ENCODE data around the gene NHLH2. TPM values are rescaled to one million over a fixed set of nuclear protein-coding genes. Genes with fewer than 3 reads are reported as not detected.

NHLH2 gene
- total and polyA plus RNA-seq, 8 donors = 0.03 to 0.12 (median 0.06) TPM; not detected in 5

DNA sequence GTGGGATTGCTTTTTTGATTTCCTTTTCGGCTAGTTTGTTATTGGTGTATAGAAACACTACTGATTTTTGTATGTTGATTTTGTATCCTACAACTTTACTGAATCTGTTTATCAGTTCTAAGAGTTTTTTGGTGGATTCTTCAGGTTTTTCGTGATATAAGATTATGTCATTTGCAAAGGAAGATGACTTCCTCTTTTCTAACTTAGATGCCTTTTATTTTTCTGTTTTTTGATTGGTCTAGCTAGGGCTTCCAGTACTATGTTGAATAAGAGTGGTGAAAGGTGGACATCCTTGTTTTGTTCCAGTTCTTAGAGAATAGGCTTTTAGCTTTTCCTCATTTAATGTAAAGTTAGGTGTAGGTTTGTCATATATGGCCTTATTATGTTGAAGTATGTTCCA is 13.1 kb upstream of the NHLH2 start:
- DNase-seq (no peak), ATAC-seq (no peak), FAIRE-seq (no peak)
- TF ChIP-seq, protein P1, sequence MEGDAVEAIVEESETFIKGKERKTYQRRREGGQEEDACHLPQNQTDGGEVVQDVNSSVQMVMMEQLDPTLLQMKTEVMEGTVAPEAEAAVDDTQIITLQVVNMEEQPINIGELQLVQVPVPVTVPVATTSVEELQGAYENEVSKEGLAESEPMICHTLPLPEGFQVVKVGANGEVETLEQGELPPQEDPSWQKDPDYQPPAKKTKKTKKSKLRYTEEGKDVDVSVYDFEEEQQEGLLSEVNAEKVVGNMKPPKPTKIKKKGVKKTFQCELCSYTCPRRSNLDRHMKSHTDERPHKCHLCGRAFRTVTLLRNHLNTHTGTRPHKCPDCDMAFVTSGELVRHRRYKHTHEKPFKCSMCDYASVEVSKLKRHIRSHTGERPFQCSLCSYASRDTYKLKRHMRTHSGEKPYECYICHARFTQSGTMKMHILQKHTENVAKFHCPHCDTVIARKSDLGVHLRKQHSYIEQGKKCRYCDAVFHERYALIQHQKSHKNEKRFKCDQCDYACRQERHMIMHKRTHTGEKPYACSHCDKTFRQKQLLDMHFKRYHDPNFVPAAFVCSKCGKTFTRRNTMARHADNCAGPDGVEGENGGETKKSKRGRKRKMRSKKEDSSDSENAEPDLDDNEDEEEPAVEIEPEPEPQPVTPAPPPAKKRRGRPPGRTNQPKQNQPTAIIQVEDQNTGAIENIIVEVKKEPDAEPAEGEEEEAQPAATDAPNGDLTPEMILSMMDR (IDR thresholded peaks at IDR 0.05) = no peak
- Histone ChIP-seq H3K9me3 (no peaks in the 10 kb centered on the region), H3K27ac (no peak overlapping the region), H3K27me3 (no peaks in the 10 kb centered on the region), H3K4me3 (no peak overlapping the region), H3K36me3 (no peaks in the 10 kb centered on the region), H3K4me1 (no peaks in the 10 kb centered on the region)
- intact Hi-C loops (cut with DNase I) = no loop called here
- WGBS, 2 donors = 43 to 84% methylated on average over 2 of the region's 2 CpGs

DNA sequence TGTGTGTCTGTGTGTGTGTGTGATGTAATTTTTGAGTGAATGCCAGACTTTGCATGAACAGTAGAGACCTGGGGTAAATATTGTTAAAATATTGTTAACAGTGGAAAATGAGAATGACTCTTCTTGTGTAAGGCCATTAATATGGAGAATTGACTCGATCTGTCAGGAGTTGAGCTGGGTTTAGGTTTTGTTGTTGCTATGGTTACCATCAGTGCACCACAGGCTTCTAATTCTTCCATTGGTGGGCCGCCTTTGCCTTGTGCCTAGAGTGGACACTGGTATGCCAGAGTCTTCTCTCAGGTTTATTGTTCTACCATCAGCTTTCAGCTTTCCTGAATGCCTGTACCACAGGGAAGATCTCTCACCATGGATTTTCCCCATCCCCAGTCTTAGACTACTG is 10.0 kb upstream of the NHLH2 start:
- peaks cover 0 to 2% (median 0%) of the 10 kb centered on the region in 4 donors for H3K27me3 ChIP-seq
- 87% methylated on average over 2 of the region's 2 CpGs for WGBS, 2 donors
- H3K27ac ChIP-seq = no peak overlapping the region
- TF ChIP-seq, protein P1 (IDR thresholded peaks at IDR 0.05) = no peak
- no peaks in the 10 kb centered on the region for H3K4me1 ChIP-seq
- H3K4me3 ChIP-seq = no peak overlapping the region
- DNase-seq (no peak), ATAC-seq (no peak), FAIRE-seq (no peak)
- no peaks in the 10 kb centered on the region for H3K9me3 ChIP-seq
- H3K36me3 ChIP-seq = no peaks in the 10 kb centered on the region
- intact Hi-C loops (cut with DNase I) = no loop called here

DNA sequence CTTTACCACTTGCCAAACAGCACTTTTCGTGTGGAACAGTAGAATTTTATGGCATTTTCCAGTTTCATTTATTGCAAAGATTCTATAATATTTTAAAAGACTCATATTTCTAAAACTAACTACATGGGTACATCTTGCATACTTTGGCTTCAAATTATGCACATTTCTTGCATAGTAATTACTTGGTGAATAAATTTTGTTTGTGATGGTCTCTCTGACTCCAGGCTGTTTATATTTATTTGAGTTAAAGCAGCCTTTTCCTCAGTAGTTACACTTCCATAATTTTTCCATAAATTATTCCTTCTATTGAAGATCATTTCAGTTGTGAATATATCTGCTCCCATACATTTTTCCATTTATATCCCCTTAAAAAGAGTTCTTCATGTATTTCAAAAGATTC is 6.9 kb upstream of the NHLH2 start:
- Histone ChIP-seq H3K27me3 (peaks cover 0 to 13% (median 2%) of the 10 kb centered on the region in 4 donors), H3K27ac (no peak overlapping the region), H3K9me3 (no peaks in the 10 kb centered on the region), H3K4me1 (no peaks in the 10 kb centered on the region), H3K4me3 (no peak overlapping the region), H3K36me3 (no peaks in the 10 kb centered on the region)
- ATAC-seq (no peak), DNase-seq (no peak), FAIRE-seq (no peak)
- TF ChIP-seq, protein P1 (IDR thresholded peaks at IDR 0.05) = no peak
- intact Hi-C loops (cut with DNase I) = no loop called here
- WGBS, 2 donors = 69 to 82% methylated on average over 1 of the region's 1 CpG

DNA sequence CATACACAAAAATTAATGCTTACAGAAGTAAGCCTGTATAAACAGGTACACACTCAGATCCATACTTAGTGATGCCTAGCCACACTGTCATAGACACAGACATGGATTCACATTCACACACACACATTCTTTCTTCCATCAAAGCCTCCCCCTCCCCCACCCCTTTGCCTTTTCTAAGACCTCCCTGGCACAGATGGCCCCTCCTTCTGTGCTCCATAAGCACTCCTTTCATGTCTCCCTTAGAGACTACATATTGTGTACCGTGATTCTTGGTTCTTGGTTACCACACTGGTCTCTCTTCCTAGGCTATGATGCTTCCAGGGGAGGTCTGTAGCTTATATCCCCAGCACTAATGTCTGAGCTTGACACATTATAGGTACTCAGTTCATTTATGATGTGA is 2.0 kb upstream of the NHLH2 start:
- intact Hi-C loops (cut with DNase I) = no loop called here
- 79 to 81% methylated on average over 1 of the region's 1 CpG for WGBS, 2 donors

DNA sequence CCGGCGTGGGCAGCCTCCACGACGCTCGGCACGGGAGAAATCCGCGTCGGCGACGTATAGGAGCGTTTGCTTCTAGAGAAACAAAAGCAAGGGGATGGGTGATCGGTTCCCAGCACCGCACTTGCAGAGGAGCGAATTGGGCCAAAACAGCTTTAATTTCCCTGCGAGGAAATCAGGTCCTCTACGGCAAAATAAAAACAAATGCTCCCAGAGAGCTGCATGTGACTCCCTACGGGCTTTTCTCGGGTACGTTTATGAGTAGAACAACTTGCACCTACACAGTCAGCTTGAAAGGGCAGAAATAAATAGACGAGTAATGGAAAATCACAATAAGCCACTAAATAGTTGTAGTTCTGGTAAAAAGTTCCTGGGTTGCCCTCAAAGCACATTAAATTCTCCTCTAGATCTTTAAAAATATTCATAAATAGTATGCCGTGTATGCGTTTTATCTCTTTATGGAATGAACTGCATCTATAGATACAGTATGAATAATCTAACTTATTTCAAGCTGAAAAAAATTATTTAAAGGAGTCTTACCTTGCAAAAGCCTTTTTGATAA is 1.2 kb downstream of the NHLH2 start:
- TF ChIP-seq, protein P1 (IDR thresholded peaks at IDR 0.05) = no peak
- 6% methylated on average over 23 of the region's 23 CpGs for WGBS, 2 donors
- Histone ChIP-seq H3K36me3 (no peaks in the 10 kb centered on the region), H3K4me3 (peak overlapping the region; percentile 10 to 43 (median 22)), H3K27ac (no peak overlapping the region), H3K9me3 (no peaks in the 10 kb centered on the region), H3K27me3 (peaks cover 0 to 53% (median 31%) of the 10 kb centered on the region in 4 donors), H3K4me1 (peaks cover 7 to 15% (median 13%) of the 10 kb centered on the region in 3 donors)
- FAIRE-seq (no peak), ATAC-seq (peak in 2 of 4 donors; percentile 15 to 27), DNase-seq (no peak)
- intact Hi-C loops (cut with DNase I) = no loop called here

More for the DNA sequence above, 2.0 kb upstream of the NHLH2 start:
- ATAC-seq (no peak), DNase-seq (no peak), FAIRE-seq (no peak)
- Histone ChIP-seq H3K27ac (no peak overlapping the region), H3K9me3 (no peaks in the 10 kb centered on the region), H3K4me3 (no peak overlapping the region), H3K27me3 (peaks cover 0 to 59% (median 21%) of the 10 kb centered on the region in 4 donors), H3K36me3 (no peaks in the 10 kb centered on the region), H3K4me1 (peaks cover 7 to 15% (median 13%) of the 10 kb centered on the region in 3 donors)
- TF ChIP-seq, protein P1 (IDR thresholded peaks at IDR 0.05) = no peak
